Panc1 (cell line): ENCODE measurements around the gene CISD1. TPM values are rescaled to one million over a fixed set of nuclear protein-coding genes. Genes with fewer than 3 reads are reported as not detected.
A peak's percentile ranks its signal among the peaks of the same experiment; 100 is the strongest.

ENCODE experiments used
- ATAC-seq: fragments of 200-7000 bp; cut with Tn5 transposase; 2 replicates; pipeline ENCODE4 v1.9.1; 2020; ENCODE audit warnings: mild to moderate bottlenecking, moderate library complexity
- BruUV-seq: library from RNA; stranded (reverse); fragments of 400-500 nt; replicated peaks from 2 replicates; lab custom pipeline; 2021; lab: Mats Ljungman, UMichigan
- CTCF ChIA-PET: fragments of 300-600 bp; sonication (Branson Sonifier 250); formaldehyde crosslinking; loops from one replicate; lab custom pipeline; 2022; ENCODE audit warnings: antibody characterized with exemption; lab: Charles Lee
- POLR2A ChIA-PET: fragments of 300-600 bp; sonication (Branson Sonifier 250); formaldehyde crosslinking; loops from one replicate; lab custom pipeline; 2022; ENCODE audit warnings: antibody characterized with exemption; lab: Charles Lee
- DNase-seq: peaks from one replicate; pipeline ENCODE4 v3.0.0-alpha.2; 2010; ENCODE audit warnings: low read depth, low spot score
- H3K27ac ChIP-seq: 2 replicates; pipeline ENCODE4 v1.5.1; 2011; ENCODE audit warnings: mild to moderate bottlenecking, low read length, inconsistent platforms
- H3K27me3 ChIP-seq: fragments of 200-500 bp; sonication (Bioruptor generic); 2 replicates; pipeline ENCODE4 v1.6.0; 2014; ENCODE audit warnings: low read length, inconsistent platforms; ENCODE audit not compliant: control insufficient read depth, insufficient read depth
- H3K36me3 ChIP-seq: fragments of 200-500 bp; sonication (Bioruptor generic); 2 replicates; pipeline ENCODE4 v1.5.1; 2014; ENCODE audit warnings: inconsistent platforms, mild to moderate bottlenecking, low read length, moderate library complexity; ENCODE audit not compliant: control insufficient read depth, insufficient read depth
- H3K4me1 ChIP-seq: 2 replicates; pipeline ENCODE4 v1.5.1; 2011; ENCODE audit warnings: inconsistent platforms, mild to moderate bottlenecking, low read length, moderate library complexity; ENCODE audit not compliant: control insufficient read depth, insufficient read depth
- H3K4me3 ChIP-seq, 2 experiments: 2 replicates each; pipeline ENCODE4 v1.5.1; 2011 to 2012; ENCODE audit warnings: low read depth in 2 of 2, low read length in 2 of 2, mild to moderate bottlenecking in 2 of 2, inconsistent platforms in 1 of 2, moderate library complexity in 1 of 2
- H3K9me3 ChIP-seq: fragments of 200-500 bp; sonication (Bioruptor generic); 2 replicates; pipeline ENCODE4 v1.5.1; 2014; ENCODE audit warnings: low read depth, mild to moderate bottlenecking, inconsistent platforms, low read length, moderate library complexity; ENCODE audit not compliant: control insufficient read depth, insufficient read depth
- CTCF ChIP-seq: fragments of 450-650 bp; IDR thresholded peaks from 2 replicates; pipeline ENCODE4 v1.5.1; 2017; ENCODE audit warnings: mild to moderate bottlenecking
- REST ChIP-seq, 2 experiments: IDR thresholded peaks; 2 replicates each; pipeline ENCODE4 v1.6.1; 2011 to 2012; ENCODE audit warnings: low read depth in 2 of 2, control low read depth in 1 of 2, low read length in 1 of 2, mild to moderate bottlenecking in 1 of 2, moderate library complexity in 1 of 2; ENCODE audit not compliant: insufficient read depth in 1 of 2
- SIN3A ChIP-seq: IDR thresholded peaks from 2 replicates; pipeline ENCODE4 v1.6.1; 2012; ENCODE audit warnings: low read depth, mild to moderate bottlenecking, low read length, moderate library complexity, borderline replicate concordance; ENCODE audit not compliant: insufficient read depth
- TCF7L2 ChIP-seq: IDR thresholded peaks from 2 replicates; pipeline ENCODE4 v1.6.1; 2011; ENCODE audit warnings: mild to moderate bottlenecking, low read depth, low read length, inconsistent platforms
- in situ Hi-C: cut with HindIII; loops from 2 replicates; pipeline ENCODE4 v1.10.0; 2016; ENCODE audit warnings: low sequenced_read_pairs, low pct_unique_long_range_greater_than_20kb
- intact Hi-C: fragments of 100-400 bp; cut with micrococcal nuclease; formaldehyde crosslinking; loops from one replicate; pipeline ENCODE4 v1.10.0; 2022; ENCODE audit not compliant: unreplicated experiment
- total RNA-seq: library from RNA; stranded (reverse); gene quantifications from one replicate; pipeline ENCODE4 v1.2.1, GENCODE V29; 2021; ENCODE audit not compliant: unreplicated experiment

The CISD1 gene
- total RNA-seq, 1 experiment from 2014 or later = 64.1 TPM

GRCh38 chr10:58291538-58292174, 22.7 kb downstream of the CISD1 start:
- ChIA-PET POLR2A (no interaction called here), CTCF (interaction anchor here (0.7 to 1.7 kb wide), 5 partner anchors 23 to 368 kb away, joined by 3 to 14 read pairs (median 4); partner anchors contain the start of gene CISD1)
- Histone ChIP-seq H3K9me3 (no peaks in the 10 kb centered on the region), H3K4me3 (no peak overlapping the region), H3K4me1 (no peaks in the 10 kb centered on the region), H3K36me3 (peaks cover 7% of the 10 kb centered on the region; the same call in 1 of the 2 replicates), H3K27me3 (no peaks in the 10 kb centered on the region), H3K27ac (no peak overlapping the region)
- TF ChIP-seq TCF7L2 (no peak), CTCF (peak; percentile 80; the same call in 1 of the 2 replicates)
- intact Hi-C loops (loop anchor here (1.0 kb wide), 1 partner anchor 114 kb away; no protein-coding TSS in a partner anchor), in situ Hi-C loops (no loop called here)
- DNase-seq = peak; percentile 27
- peak; percentile 85 for ATAC-seq
- BruUV-seq = no TSS peak

DNA sequence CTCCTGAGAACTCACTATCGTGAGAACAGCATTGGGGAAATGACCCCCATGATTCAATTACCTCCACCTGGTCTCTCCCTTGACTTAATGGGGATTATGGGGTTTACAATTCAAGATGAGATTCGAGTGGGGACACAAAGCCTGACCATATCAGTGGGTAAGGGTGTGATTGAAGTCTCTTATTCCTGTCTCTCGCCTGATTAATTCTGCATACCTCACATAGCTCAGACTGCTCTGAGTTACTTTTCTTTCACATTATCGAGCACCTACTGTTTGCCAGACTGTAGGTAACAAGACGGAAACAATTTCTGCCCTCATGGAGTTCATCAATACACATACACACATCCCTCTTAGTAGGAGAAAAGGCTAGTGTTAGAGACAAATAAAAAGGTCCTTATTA, 25.0 kb downstream of the CISD1 start:
- Histone ChIP-seq H3K36me3 (no peaks in the 10 kb centered on the region), H3K9me3 (no peaks in the 10 kb centered on the region), H3K27me3 (no peaks in the 10 kb centered on the region), H3K4me3 (no peak overlapping the region), H3K4me1 (no peaks in the 10 kb centered on the region), H3K27ac (no peak overlapping the region)
- CTCF ChIA-PET = no interaction called here
- TF ChIP-seq CTCF (no peak), SIN3A (no peak), REST (IDR thresholded peaks at IDR 0.05; ENCODE audit: insufficient read depth in 1 of 2, low read depth in 2 of 2, low read length in 1 of 2) (no peak), TCF7L2 (no peak)
- intact Hi-C loops = no loop called here
- DNase-seq = no peak
- in situ Hi-C loops = no loop called here
- no peak for ATAC-seq
- no TSS peak for BruUV-seq
- POLR2A ChIA-PET = no interaction called here
